ENCODE results near the gene CHMP1A.
A peak's percentile ranks its signal among the peaks of the same experiment; 100 is the strongest.

Gene CHMP1A

GRCh38 chr16:89656435-89657121 lies 930 bp downstream of the CHMP1A start:
- peaks cover 3 to 5% of the 10 kb centered on the region in 2 donors for H3K36me3 ChIP-seq (ENCODE audit: control insufficient read depth in 2 of 2, insufficient read depth in 2 of 2, low read length in 2 of 2)

DNA sequence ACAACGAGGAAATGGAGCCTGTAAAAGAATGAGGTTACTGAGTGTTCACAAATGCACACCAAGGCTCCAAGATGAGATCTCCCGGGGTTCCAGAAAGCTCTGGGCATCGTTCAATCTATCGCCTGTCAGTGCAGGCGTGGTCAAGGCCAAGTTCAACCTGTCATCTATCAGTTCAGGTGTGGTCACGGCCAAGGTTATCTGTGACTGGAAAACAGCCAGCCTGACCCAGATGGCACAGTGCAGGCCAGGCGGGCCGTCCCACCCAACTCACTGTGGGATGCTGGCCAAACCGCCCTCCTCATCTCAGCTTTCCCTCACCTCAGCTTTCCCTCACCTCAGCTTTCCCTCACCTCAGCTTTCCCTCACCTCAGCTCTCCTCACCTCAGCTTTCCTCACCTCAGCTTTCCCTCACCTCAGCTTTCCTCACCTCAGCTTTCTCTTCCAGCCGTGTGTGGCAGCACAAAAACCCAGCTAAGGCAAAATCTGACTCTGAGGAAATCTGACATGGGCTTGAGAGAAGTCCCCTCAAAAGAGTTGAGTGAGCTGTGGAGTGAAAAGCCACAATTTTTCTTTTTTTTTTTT lies 2.4 kb downstream of the CHMP1A start:
- H3K27me3 ChIP-seq (ENCODE audit: control insufficient read depth in 1 of 2, insufficient read depth in 2 of 2, low read length in 2 of 2): no peaks in the 10 kb centered on the region
- H3K9ac ChIP-seq (ENCODE audit: low read length in 2 of 2): no peak overlapping the region
- no peaks in the 10 kb centered on the region for H3K9me3 ChIP-seq (ENCODE audit: control insufficient read depth in 2 of 2, low read length in 2 of 2)
- H3K4me3 ChIP-seq (ENCODE audit: low read length in 2 of 2): no peak overlapping the region
- peaks cover 20% of the 10 kb centered on the region for H3K4me1 ChIP-seq (ENCODE audit: control insufficient read depth, insufficient read depth, low read length)
- no peak overlapping the region for H3K27ac ChIP-seq (ENCODE audit: low read length)
- peaks cover 4 to 5% of the 10 kb centered on the region in 2 donors for H3K36me3 ChIP-seq (ENCODE audit: control insufficient read depth in 2 of 2, insufficient read depth in 2 of 2, low read length in 2 of 2)

More at GRCh38 chr16:89656435-89657121, 930 bp downstream of the CHMP1A start:
- Histone ChIP-seq H3K4me1 (ENCODE audit: control insufficient read depth, insufficient read depth, low read length) (peaks cover 20% of the 10 kb centered on the region), H3K4me3 (ENCODE audit: low read length in 2 of 2) (peak overlapping the region; percentile 92 to 96), H3K9ac (ENCODE audit: low read length in 2 of 2) (peak overlapping the region in 1 of 2 donors; percentile 91), H3K27me3 (ENCODE audit: control insufficient read depth in 1 of 2, insufficient read depth in 2 of 2, low read length in 2 of 2) (no peaks in the 10 kb centered on the region), H3K27ac (ENCODE audit: low read length) (no peak overlapping the region), H3K9me3 (ENCODE audit: control insufficient read depth in 2 of 2, low read length in 2 of 2) (no peaks in the 10 kb centered on the region)

DNA sequence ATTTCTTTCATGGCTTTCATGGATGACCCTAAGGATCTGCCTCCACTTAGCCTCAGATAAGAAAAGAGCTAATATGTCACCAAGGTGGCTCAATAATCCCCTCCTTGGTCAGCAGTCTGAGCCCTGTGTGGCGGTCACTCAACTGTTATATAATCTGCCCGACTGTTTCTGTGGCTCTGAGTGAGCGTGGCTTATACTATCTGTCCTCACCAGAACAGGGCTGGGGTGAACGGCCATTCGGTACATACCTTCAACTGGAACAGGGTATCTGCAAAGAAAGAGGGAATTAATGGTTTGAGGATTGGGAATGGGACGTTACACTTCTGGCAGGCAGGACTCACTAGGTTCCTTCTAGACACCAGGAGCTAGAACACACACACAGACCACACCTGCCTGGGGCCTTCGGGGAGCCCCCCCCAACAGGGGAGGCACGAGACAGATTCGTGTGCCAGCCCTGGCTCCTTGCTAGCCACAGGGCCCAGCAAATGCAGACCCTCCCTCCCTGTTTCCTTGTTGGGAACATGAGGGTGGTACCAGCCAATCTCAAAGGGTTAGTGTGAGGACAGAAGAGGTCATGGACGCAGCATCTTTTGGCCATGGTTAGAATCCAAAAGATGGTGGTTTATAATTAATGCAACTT lies 3.7 kb downstream of the CHMP1A start:
- Histone ChIP-seq H3K27ac (ENCODE audit: low read length) (no peak overlapping the region), H3K4me1 (ENCODE audit: control insufficient read depth, insufficient read depth, low read length) (peaks cover 16% of the 10 kb centered on the region), H3K4me3 (ENCODE audit: low read length in 2 of 2) (no peak overlapping the region), H3K9ac (ENCODE audit: low read length in 2 of 2) (no peak overlapping the region), H3K36me3 (ENCODE audit: control insufficient read depth in 2 of 2, insufficient read depth in 2 of 2, low read length in 2 of 2) (peaks cover 5 to 10% of the 10 kb centered on the region in 2 donors), H3K27me3 (ENCODE audit: control insufficient read depth in 1 of 2, insufficient read depth in 2 of 2, low read length in 2 of 2) (no peaks in the 10 kb centered on the region), H3K9me3 (ENCODE audit: control insufficient read depth in 2 of 2, low read length in 2 of 2) (no peaks in the 10 kb centered on the region)

GRCh38 chr16:89651584-89651983 lies 5.9 kb downstream of the CHMP1A start:
- Histone ChIP-seq H3K9ac (ENCODE audit: low read length in 2 of 2) (no peak overlapping the region), H3K27ac (ENCODE audit: low read length) (no peak overlapping the region), H3K4me3 (ENCODE audit: low read length in 2 of 2) (no peak overlapping the region), H3K9me3 (ENCODE audit: control insufficient read depth in 2 of 2, low read length in 2 of 2) (no peaks in the 10 kb centered on the region), H3K4me1 (ENCODE audit: control insufficient read depth, insufficient read depth, low read length) (peaks cover 3% of the 10 kb centered on the region), H3K27me3 (ENCODE audit: control insufficient read depth in 1 of 2, insufficient read depth in 2 of 2, low read length in 2 of 2) (no peaks in the 10 kb centered on the region), H3K36me3 (ENCODE audit: control insufficient read depth in 2 of 2, insufficient read depth in 2 of 2, low read length in 2 of 2) (peaks cover 9 to 14% of the 10 kb centered on the region in 2 donors)

- H3K9me3 ChIP-seq (ENCODE audit: control insufficient read depth in 2 of 2, low read length in 2 of 2): no peaks in the 10 kb centered on the region
- H3K9ac ChIP-seq (ENCODE audit: low read length in 2 of 2): no peak overlapping the region
- H3K4me1 ChIP-seq (ENCODE audit: control insufficient read depth, insufficient read depth, low read length): no peaks in the 10 kb centered on the region
- no peak overlapping the region for H3K27ac ChIP-seq (ENCODE audit: low read length)
- no peaks in the 10 kb centered on the region for H3K27me3 ChIP-seq (ENCODE audit: control insufficient read depth in 1 of 2, insufficient read depth in 2 of 2, low read length in 2 of 2)
- H3K36me3 ChIP-seq (ENCODE audit: control insufficient read depth in 2 of 2, insufficient read depth in 2 of 2, low read length in 2 of 2): peaks cover 23 to 30% of the 10 kb centered on the region in 2 donors
- H3K4me3 ChIP-seq (ENCODE audit: low read length in 2 of 2): no peak overlapping the region
These were observed 10.6 kb downstream of the CHMP1A start for GRCh38 chr16:89646906-89647305.

GRCh38 chr16:89646270-89646669 lies 11.2 kb downstream of the CHMP1A start:
- Histone ChIP-seq H3K4me1 (ENCODE audit: control insufficient read depth, insufficient read depth, low read length) (peaks cover 4% of the 10 kb centered on the region), H3K4me3 (ENCODE audit: low read length in 2 of 2) (no peak overlapping the region), H3K9ac (ENCODE audit: low read length in 2 of 2) (no peak overlapping the region), H3K9me3 (ENCODE audit: control insufficient read depth in 2 of 2, low read length in 2 of 2) (no peaks in the 10 kb centered on the region), H3K36me3 (ENCODE audit: control insufficient read depth in 2 of 2, insufficient read depth in 2 of 2, low read length in 2 of 2) (peaks cover 18 to 30% of the 10 kb centered on the region in 2 donors), H3K27me3 (ENCODE audit: control insufficient read depth in 1 of 2, insufficient read depth in 2 of 2, low read length in 2 of 2) (no peaks in the 10 kb centered on the region), H3K27ac (ENCODE audit: low read length) (no peak overlapping the region)

DNA sequence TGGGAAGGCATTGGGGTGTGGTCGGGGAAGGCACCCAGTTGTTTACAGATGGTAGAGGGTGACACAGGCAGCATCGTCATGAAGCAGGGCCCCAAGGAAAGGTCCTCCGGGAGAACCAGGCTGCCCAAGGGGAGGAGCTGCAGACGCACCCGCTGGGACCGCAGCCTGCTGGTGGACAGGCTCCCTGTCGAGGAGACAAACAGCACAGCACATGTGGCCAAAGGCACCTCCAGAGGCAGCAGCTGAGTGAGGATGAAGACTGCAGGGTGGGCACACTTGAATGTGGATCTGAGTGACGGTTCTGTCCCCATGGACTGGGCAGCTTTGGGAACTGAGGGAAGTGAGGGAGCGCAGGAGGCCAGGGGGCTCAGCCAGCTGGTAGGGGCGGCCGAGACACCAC lies 12.4 kb downstream of the CHMP1A start:
- no peak overlapping the region for H3K9ac ChIP-seq (ENCODE audit: low read length in 2 of 2)
- peaks cover 12% of the 10 kb centered on the region for H3K4me1 ChIP-seq (ENCODE audit: control insufficient read depth, insufficient read depth, low read length)
- H3K9me3 ChIP-seq (ENCODE audit: control insufficient read depth in 2 of 2, low read length in 2 of 2): no peaks in the 10 kb centered on the region
- H3K4me3 ChIP-seq (ENCODE audit: low read length in 2 of 2): no peak overlapping the region
- no peaks in the 10 kb centered on the region for H3K27me3 ChIP-seq (ENCODE audit: control insufficient read depth in 1 of 2, insufficient read depth in 2 of 2, low read length in 2 of 2)
- H3K27ac ChIP-seq (ENCODE audit: low read length): no peak overlapping the region
- peaks cover 18 to 25% of the 10 kb centered on the region in 2 donors for H3K36me3 ChIP-seq (ENCODE audit: control insufficient read depth in 2 of 2, insufficient read depth in 2 of 2, low read length in 2 of 2)

- Histone ChIP-seq H3K27ac (ENCODE audit: low read length) (no peak overlapping the region), H3K9me3 (ENCODE audit: control insufficient read depth in 2 of 2, low read length in 2 of 2) (no peaks in the 10 kb centered on the region), H3K4me1 (ENCODE audit: control insufficient read depth, insufficient read depth, low read length) (peaks cover 13% of the 10 kb centered on the region), H3K27me3 (ENCODE audit: control insufficient read depth in 1 of 2, insufficient read depth in 2 of 2, low read length in 2 of 2) (no peaks in the 10 kb centered on the region), H3K9ac (ENCODE audit: low read length in 2 of 2) (no peak overlapping the region), H3K4me3 (ENCODE audit: low read length in 2 of 2) (no peak overlapping the region), H3K36me3 (ENCODE audit: control insufficient read depth in 2 of 2, insufficient read depth in 2 of 2, low read length in 2 of 2) (peaks cover 18 to 20% of the 10 kb centered on the region in 2 donors)
These were observed 13.7 kb downstream of the CHMP1A start for GRCh38 chr16:89643769-89644300.

DNA sequence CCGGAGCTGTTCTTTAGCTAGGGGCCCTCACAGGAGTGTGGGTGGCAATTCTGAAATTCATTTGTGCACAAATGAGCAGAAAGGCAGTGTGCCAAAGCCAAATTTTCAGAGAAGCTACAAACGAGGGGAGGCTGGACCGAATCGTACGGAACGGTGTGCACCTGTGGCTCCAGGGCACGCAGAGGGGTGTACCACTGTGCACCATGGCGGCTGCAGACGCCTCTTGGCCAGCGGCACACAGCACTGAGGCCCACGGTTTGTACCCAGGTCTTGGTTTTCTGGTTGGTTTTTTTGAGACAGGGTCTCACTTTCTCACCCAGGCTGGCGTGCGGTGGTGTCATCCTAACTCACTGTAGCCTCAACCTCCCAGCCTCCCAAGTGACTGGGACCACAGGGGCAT lies 14.9 kb downstream of the CHMP1A start:
- Histone ChIP-seq H3K36me3 (ENCODE audit: control insufficient read depth in 2 of 2, insufficient read depth in 2 of 2, low read length in 2 of 2) (peaks cover 18 to 20% of the 10 kb centered on the region in 2 donors), H3K9me3 (ENCODE audit: control insufficient read depth in 2 of 2, low read length in 2 of 2) (no peaks in the 10 kb centered on the region)

GRCh38 chr16:89641458-89642119 lies 15.9 kb downstream of the CHMP1A start:
- Histone ChIP-seq H3K4me1 (ENCODE audit: control insufficient read depth, insufficient read depth, low read length) (peaks cover 13% of the 10 kb centered on the region), H3K36me3 (ENCODE audit: control insufficient read depth in 2 of 2, insufficient read depth in 2 of 2, low read length in 2 of 2) (peaks cover 14 to 16% of the 10 kb centered on the region in 2 donors), H3K27ac (ENCODE audit: low read length) (no peak overlapping the region), H3K9me3 (ENCODE audit: control insufficient read depth in 2 of 2, low read length in 2 of 2) (no peaks in the 10 kb centered on the region), H3K9ac (ENCODE audit: low read length in 2 of 2) (peak overlapping the region in 1 of 2 donors; percentile 58), H3K4me3 (ENCODE audit: low read length in 2 of 2) (peak overlapping the region in 1 of 2 donors; percentile 66), H3K27me3 (ENCODE audit: control insufficient read depth in 1 of 2, insufficient read depth in 2 of 2, low read length in 2 of 2) (no peaks in the 10 kb centered on the region)

More for the DNA sequence above, 14.9 kb downstream of the CHMP1A start:
- H3K27ac ChIP-seq (ENCODE audit: low read length): no peak overlapping the region
- peaks cover 13% of the 10 kb centered on the region for H3K4me1 ChIP-seq (ENCODE audit: control insufficient read depth, insufficient read depth, low read length)
- H3K27me3 ChIP-seq (ENCODE audit: control insufficient read depth in 1 of 2, insufficient read depth in 2 of 2, low read length in 2 of 2): no peaks in the 10 kb centered on the region
- H3K9ac ChIP-seq (ENCODE audit: low read length in 2 of 2): no peak overlapping the region
- no peak overlapping the region for H3K4me3 ChIP-seq (ENCODE audit: low read length in 2 of 2)

Data from stomach smooth muscle (tissue), 2 donors.